ENCODE data around the gene CPZ.

- TF ChIP-seq, protein P1, sequence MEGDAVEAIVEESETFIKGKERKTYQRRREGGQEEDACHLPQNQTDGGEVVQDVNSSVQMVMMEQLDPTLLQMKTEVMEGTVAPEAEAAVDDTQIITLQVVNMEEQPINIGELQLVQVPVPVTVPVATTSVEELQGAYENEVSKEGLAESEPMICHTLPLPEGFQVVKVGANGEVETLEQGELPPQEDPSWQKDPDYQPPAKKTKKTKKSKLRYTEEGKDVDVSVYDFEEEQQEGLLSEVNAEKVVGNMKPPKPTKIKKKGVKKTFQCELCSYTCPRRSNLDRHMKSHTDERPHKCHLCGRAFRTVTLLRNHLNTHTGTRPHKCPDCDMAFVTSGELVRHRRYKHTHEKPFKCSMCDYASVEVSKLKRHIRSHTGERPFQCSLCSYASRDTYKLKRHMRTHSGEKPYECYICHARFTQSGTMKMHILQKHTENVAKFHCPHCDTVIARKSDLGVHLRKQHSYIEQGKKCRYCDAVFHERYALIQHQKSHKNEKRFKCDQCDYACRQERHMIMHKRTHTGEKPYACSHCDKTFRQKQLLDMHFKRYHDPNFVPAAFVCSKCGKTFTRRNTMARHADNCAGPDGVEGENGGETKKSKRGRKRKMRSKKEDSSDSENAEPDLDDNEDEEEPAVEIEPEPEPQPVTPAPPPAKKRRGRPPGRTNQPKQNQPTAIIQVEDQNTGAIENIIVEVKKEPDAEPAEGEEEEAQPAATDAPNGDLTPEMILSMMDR (IDR thresholded peaks at IDR 0.05 in 8 of 11, conservative IDR thresholded peaks at IDR 0.05 in 3 of 11) = no peak
- TF ChIP-seq POLR2A (IDR thresholded peaks at IDR 0.05) = no peak
- no peak for TF ChIP-seq POLR2AphosphoS5 (IDR thresholded peaks at IDR 0.05)
Observed at GRCh38 chr4:8666581-8666980, 74.0 kb downstream of the CPZ start.
